Neuronal stem cell (in vitro differentiated cells): ENCODE data around the gene SNURF.
"Not testable (repeated sequence)": the region's sequence is repeated elsewhere in the genome, so short reads cannot be mapped to it uniquely, and the experiment has no call there.

Source experiments
- DNase-seq: peaks from one replicate; pipeline ENCODE4 v3.0.0-alpha.2; 2013; ENCODE audit warnings: low spot score
- H2AFZ ChIP-seq: one replicate; pipeline ENCODE4 v1.6.1; 2013; ENCODE audit warnings: mild to moderate bottlenecking, low read length, inconsistent platforms
- H2AK5ac ChIP-seq: 2 replicates; pipeline ENCODE4 v1.6.1; 2013; ENCODE audit warnings: low read depth, mild to moderate bottlenecking, inconsistent platforms, low read length, moderate library complexity, mixed read lengths
- H2BK120ac ChIP-seq: 2 replicates; pipeline ENCODE4 v1.6.1; 2013; ENCODE audit warnings: low read depth, mild to moderate bottlenecking, inconsistent platforms, low read length, moderate library complexity, mixed read lengths
- H2BK12ac ChIP-seq: one replicate; pipeline ENCODE4 v1.6.1; 2013; ENCODE audit warnings: low read length, inconsistent platforms
- H2BK15ac ChIP-seq: 2 replicates; pipeline ENCODE4 v1.6.1; 2013; ENCODE audit warnings: mild to moderate bottlenecking, low read length, inconsistent platforms, mixed read lengths
- H2BK5ac ChIP-seq: one replicate; pipeline ENCODE4 v1.6.1; 2013; ENCODE audit warnings: inconsistent platforms, mild to moderate bottlenecking, low read length, moderate library complexity
- H3K14ac ChIP-seq: one replicate; pipeline ENCODE4 v1.6.1; 2013; ENCODE audit warnings: low read length, inconsistent platforms
- H3K18ac ChIP-seq: 2 replicates; pipeline ENCODE4 v1.6.1; 2013; ENCODE audit warnings: low read length, inconsistent platforms
- H3K23ac ChIP-seq: 2 replicates; pipeline ENCODE4 v1.6.1; 2013; ENCODE audit warnings: low read depth, mild to moderate bottlenecking, mixed read lengths, low read length, inconsistent platforms; ENCODE audit not compliant: poor library complexity
- H3K27ac ChIP-seq: replicated peaks from 3 replicates; pipeline ENCODE4 v1.5.1; 2013; ENCODE audit warnings: low read length, inconsistent platforms
- H3K27me3 ChIP-seq, 3 experiments: 2 replicates each; pipeline ENCODE4 v1.6.1; 2013; ENCODE audit warnings: low read length in 3 of 3, mild to moderate bottlenecking in 2 of 3, inconsistent platforms in 1 of 3, low read depth in 1 of 3, mixed read lengths in 1 of 3, moderate library complexity in 1 of 3; ENCODE audit not compliant: control insufficient read depth in 3 of 3, insufficient read depth in 3 of 3
- H3K36me3 ChIP-seq, 2 donors: replicated peaks in 1 of 2; 2 replicates each; pipeline ENCODE4 v1.6.1; 2013; ENCODE audit warnings: low read length in 2 of 2; ENCODE audit not compliant: control insufficient read depth in 2 of 2, insufficient read depth in 2 of 2
- H3K4ac ChIP-seq: 2 replicates; pipeline ENCODE4 v1.6.1; 2013; ENCODE audit warnings: inconsistent platforms, mild to moderate bottlenecking, low read length, moderate library complexity
- H3K4me1 ChIP-seq, 2 donors: 1 replicate in 1 of 2; 2 replicates in 1 of 2; pipeline ENCODE4 v1.6.1; 2013; ENCODE audit warnings: low read length in 2 of 2, low read depth in 1 of 2; ENCODE audit not compliant: control insufficient read depth in 2 of 2, insufficient read depth in 1 of 2
- H3K4me2 ChIP-seq: one replicate; pipeline ENCODE4 v1.6.1; 2013; ENCODE audit warnings: mild to moderate bottlenecking, low read length, inconsistent platforms; ENCODE audit not compliant: insufficient read depth, poor library complexity, severe bottlenecking
- H3K4me3 ChIP-seq, 2 donors: 2 replicates each; pipeline ENCODE4 v1.5.1; 2013; ENCODE audit warnings: low read length in 2 of 2, mild to moderate bottlenecking in 2 of 2, inconsistent platforms in 1 of 2, moderate library complexity in 1 of 2
- H3K79me1 ChIP-seq: one replicate; pipeline ENCODE4 v1.6.1; 2013; ENCODE audit warnings: low read depth, mild to moderate bottlenecking, inconsistent platforms, low read length, moderate library complexity
- H3K9ac ChIP-seq: one replicate; pipeline ENCODE4 v1.6.1; 2013; ENCODE audit warnings: mild to moderate bottlenecking, low read depth, low read length, inconsistent platforms; ENCODE audit not compliant: poor library complexity
- H3K9me3 ChIP-seq, 2 donors: replicated peaks in 1 of 2; 2 replicates each; pipeline versions ENCODE3 to v1.6.1; 2013; ENCODE audit warnings: low read length in 2 of 2, mild to moderate bottlenecking in 2 of 2, inconsistent platforms in 1 of 2, low read depth in 1 of 2, mixed read lengths in 1 of 2, moderate library complexity in 1 of 2; ENCODE audit not compliant: control insufficient read depth in 2 of 2, insufficient read depth in 1 of 2
- H4K8ac ChIP-seq: one replicate; pipeline ENCODE4 v1.6.1; 2013; ENCODE audit warnings: low read depth, mild to moderate bottlenecking, inconsistent platforms, low read length, moderate library complexity
- H4K91ac ChIP-seq: one replicate; pipeline ENCODE4 v1.6.1; 2013; ENCODE audit warnings: low read length, low read depth, mild to moderate bottlenecking, inconsistent platforms; ENCODE audit not compliant: poor library complexity
- whole genome bisulfite sequencing, 2 donors: extraction: QIAGEN DNeasy Blood & Tissue Kit; methylation state at CpG; one replicate each; pipeline ENCODE4 v1.1.7; 2013; ENCODE audit warnings: missing lambda C conversion rate in 2 of 2, mixed read lengths in 1 of 2; ENCODE audit not compliant: insufficient read length in 2 of 2, insufficient replicate concordance in 1 of 2; ENCODE audit errors: extremely low coverage in 2 of 2; 5-methylcytosine and 5-hydroxymethylcytosine counted together

The SNURF gene

GRCh38 chr15:24922781-24923180, 32.0 kb upstream of the SNURF start:
- not testable (repeated sequence) for H2AFZ ChIP-seq, H3K4me2 ChIP-seq, H2BK15ac ChIP-seq, H3K27me3 ChIP-seq, H2BK5ac ChIP-seq, H2AK5ac ChIP-seq, H3K9me3 ChIP-seq, H3K27ac ChIP-seq, H3K4ac ChIP-seq, H3K23ac ChIP-seq, H3K4me1 ChIP-seq, H3K4me3 ChIP-seq, H4K91ac ChIP-seq, H4K8ac ChIP-seq, H2BK120ac ChIP-seq, H3K18ac ChIP-seq, H3K9ac ChIP-seq, DNase-seq, H3K14ac ChIP-seq, H2BK12ac ChIP-seq, H3K79me1 ChIP-seq
- WGBS, 2 donors: no CpG with 5 or more reads among the region's 6 CpGs
- H3K36me3 ChIP-seq: peaks cover 0 to 44% of the 10 kb centered on the region in 2 donors

- Histone ChIP-seq H3K4ac (no peak overlapping the region), H3K9ac (no peak overlapping the region), H2AK5ac (no peak overlapping the region), H2AFZ (no peak overlapping the region), H3K18ac (no peak overlapping the region), H2BK120ac (no peak overlapping the region), H3K4me2 (no peak overlapping the region), H2BK5ac (no peak overlapping the region), H3K79me1 (no peaks in the 10 kb centered on the region), H3K9me3 (no peaks in the 10 kb centered on the region), H3K23ac (no peak overlapping the region), H3K27me3 (no peaks in the 10 kb centered on the region), H2BK15ac (no peak overlapping the region), H4K91ac (no peak overlapping the region), H3K14ac (no peak overlapping the region), H3K4me3 (no peak overlapping the region), H4K8ac (no peak overlapping the region), H3K27ac (no peak overlapping the region), H3K4me1 (no peaks in the 10 kb centered on the region), H3K36me3 (peaks cover 0 to 48% of the 10 kb centered on the region in 2 donors), H2BK12ac (no peak overlapping the region)
- no peak for DNase-seq
- WGBS, 2 donors: no CpG with 5 or more reads among the region's 3 CpGs
Measured at GRCh38 chr15:24924153-24924552, 30.6 kb upstream of the SNURF start.

DNA sequence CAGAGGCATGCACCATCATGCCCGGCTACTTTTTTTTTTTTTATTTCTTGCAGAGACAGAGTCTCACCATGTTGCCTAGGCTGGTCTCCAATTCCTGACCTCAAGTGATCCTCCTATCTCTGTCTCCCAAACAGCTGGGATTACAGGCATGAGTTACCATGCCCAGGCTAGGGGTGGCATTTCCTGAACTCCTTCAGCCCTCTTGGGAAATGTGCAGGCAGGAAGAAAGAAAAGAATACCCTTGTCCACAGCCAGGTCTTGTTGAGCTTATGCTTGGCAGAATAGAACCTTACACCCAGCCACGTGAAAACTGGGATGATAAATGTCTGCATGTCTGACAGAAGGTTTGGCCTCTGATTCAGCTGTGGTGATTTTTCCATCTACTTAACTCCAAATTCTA, 30.2 kb upstream of the SNURF start:
- H3K9me3 ChIP-seq: no peaks in the 10 kb centered on the region
- H4K8ac ChIP-seq: no peak overlapping the region
- H3K18ac ChIP-seq: no peak overlapping the region
- H2BK120ac ChIP-seq: no peak overlapping the region
- no peak overlapping the region for H3K9ac ChIP-seq
- no peak overlapping the region for H2AFZ ChIP-seq
- no peak overlapping the region for H3K4me3 ChIP-seq
- peaks cover 0 to 46% of the 10 kb centered on the region in 2 donors for H3K36me3 ChIP-seq
- no peak overlapping the region for H2BK12ac ChIP-seq
- no peak overlapping the region for H2AK5ac ChIP-seq
- H3K79me1 ChIP-seq: no peaks in the 10 kb centered on the region
- no peak overlapping the region for H3K4ac ChIP-seq
- no peak overlapping the region for H2BK5ac ChIP-seq
- no peak overlapping the region for H3K14ac ChIP-seq
- WGBS, 2 donors: no CpG with 5 or more reads among the region's 2 CpGs
- no peak overlapping the region for H3K4me2 ChIP-seq
- no peak overlapping the region for H2BK15ac ChIP-seq
- H4K91ac ChIP-seq: no peak overlapping the region
- no peak overlapping the region for H3K27ac ChIP-seq
- no peaks in the 10 kb centered on the region for H3K27me3 ChIP-seq
- no peak for DNase-seq
- no peak overlapping the region for H3K23ac ChIP-seq
- H3K4me1 ChIP-seq: no peaks in the 10 kb centered on the region

GRCh38 chr15:24931874-24932732, 22.7 kb upstream of the SNURF start:
- H3K14ac ChIP-seq, H2AFZ ChIP-seq, H3K23ac ChIP-seq, H2AK5ac ChIP-seq, H4K8ac ChIP-seq, H3K4ac ChIP-seq, DNase-seq, H3K27me3 ChIP-seq, H3K4me1 ChIP-seq, H2BK15ac ChIP-seq, H3K9me3 ChIP-seq, H3K18ac ChIP-seq, H2BK120ac ChIP-seq, H2BK12ac ChIP-seq, H4K91ac ChIP-seq, H3K4me2 ChIP-seq, H2BK5ac ChIP-seq, H3K36me3 ChIP-seq, H3K9ac ChIP-seq, H3K27ac ChIP-seq, H3K79me1 ChIP-seq, H3K4me3 ChIP-seq: not testable (repeated sequence)
- WGBS, 2 donors: no CpG with 5 or more reads among the region's 10 CpGs
